Activated B cell treated with CpG ODN at 0.5 μM for 24 hours (primary cell): ENCODE results near the gene MED8. TPM values are rescaled to one million over a fixed set of nuclear protein-coding genes. Genes with fewer than 3 reads are reported as not detected.
A peak's percentile ranks its signal among the peaks of the same experiment; 100 is the strongest.

Experiments used
- ATAC-seq: fragments of 200-7000 bp; cut with Tn5 transposase; one replicate; pipeline ENCODE4 v1.10.0; 2021; ENCODE audit warnings: low read depth, mild to moderate bottlenecking, moderate library complexity
- CTCF ChIA-PET: fragments of 350-600 bp; sonication (Branson Sonifier 250); formaldehyde crosslinking; loops from one replicate; lab custom pipeline; 2021; ENCODE audit warnings: antibody characterized with exemption; lab: Charles Lee
- POLR2A ChIA-PET: fragments of 350-600 bp; sonication (Branson Sonifier 250); formaldehyde crosslinking; loops from one replicate; lab custom pipeline; 2021; ENCODE audit warnings: antibody characterized with exemption; lab: Charles Lee
- DNase-seq: peaks from one replicate; pipeline ENCODE4 v3.0.0; 2022
- H3K27ac Mint-ChIP-seq: one replicate; pipeline ENCODE4 v1.8.0; 2020; ENCODE audit warnings: mixed read lengths
- H3K27me3 Mint-ChIP-seq: one replicate; pipeline ENCODE4 v1.8.0; 2021; ENCODE audit warnings: mixed read lengths
- H3K36me3 Mint-ChIP-seq: one replicate; pipeline ENCODE4 v1.8.0; 2021; ENCODE audit warnings: low read depth, mixed read lengths
- H3K4me1 Mint-ChIP-seq: one replicate; pipeline ENCODE4 v1.8.0; 2021; ENCODE audit warnings: mixed read lengths
- H3K4me3 Mint-ChIP-seq: one replicate; pipeline ENCODE4 v1.8.0; 2020; ENCODE audit warnings: mild to moderate bottlenecking, mixed read lengths
- H3K9me3 Mint-ChIP-seq: one replicate; pipeline ENCODE4 v1.8.0; 2020; ENCODE audit warnings: mixed read lengths
- intact Hi-C: fragments of 100-400 bp; cut with micrococcal nuclease; formaldehyde crosslinking; loops from one replicate; pipeline ENCODE4 v1.15.1; 2024
- total RNA-seq: library from RNA; stranded (reverse); gene quantifications from 2 replicates; pipeline ENCODE4 v1.2.3, GENCODE V29; 2022
- TF ChIP-seq, protein P1 (sequence below): fragments of 200-600 bp; IDR thresholded peaks from one replicate; pipeline ENCODE4 v1.8.0; 2022; ENCODE audit warnings: antibody characterized with exemption, mild to moderate bottlenecking

Gene MED8
- total RNA-seq, 1 donor from 2014 or later: 33.8 TPM

DNA sequence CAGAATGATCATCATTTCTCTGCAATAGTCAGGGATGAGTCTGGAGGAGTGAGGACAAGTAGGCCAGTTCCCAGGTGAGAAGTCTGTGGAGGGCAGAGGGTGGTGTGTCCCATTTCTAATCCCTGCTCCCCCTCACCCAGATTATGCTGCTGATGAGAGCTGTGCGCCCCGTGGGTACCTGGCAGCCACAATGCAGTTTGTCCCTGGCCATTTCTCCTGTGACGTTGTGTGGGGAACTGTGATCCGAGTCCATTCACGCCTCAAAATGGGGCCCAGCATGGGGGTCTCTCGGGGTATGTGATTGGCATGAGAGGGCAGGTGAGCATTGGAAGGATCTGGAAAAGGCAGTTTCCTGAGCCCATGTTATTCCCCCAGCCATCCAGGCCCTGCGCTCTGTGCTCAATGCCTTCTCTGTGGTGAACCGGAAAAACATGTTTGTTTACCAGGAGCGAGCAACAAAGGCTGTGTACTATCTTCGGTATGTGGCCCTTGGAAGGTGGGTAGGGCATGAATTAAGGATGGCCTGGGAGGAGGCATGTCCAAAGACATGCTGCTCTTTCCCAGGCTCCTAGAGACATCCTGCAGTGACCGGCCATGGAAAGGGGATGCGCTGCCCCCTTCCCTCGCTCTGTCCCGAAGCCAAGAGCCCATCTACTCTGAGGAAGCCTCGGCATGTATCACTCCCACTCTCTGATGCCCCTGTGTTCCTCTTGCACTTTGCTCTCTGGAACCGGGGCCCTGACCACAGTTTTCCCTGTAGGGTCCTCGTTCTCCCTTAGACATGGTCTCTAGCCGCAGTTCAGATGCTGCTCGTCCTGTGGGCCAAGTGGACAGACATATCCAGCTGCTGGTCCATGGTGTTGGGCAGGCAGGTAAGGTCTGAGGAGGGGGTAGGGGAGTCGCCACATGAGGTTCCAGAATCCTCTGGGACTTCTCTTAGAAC, 47.7 kb upstream of the MED8 start:
- TF ChIP-seq, protein P1, sequence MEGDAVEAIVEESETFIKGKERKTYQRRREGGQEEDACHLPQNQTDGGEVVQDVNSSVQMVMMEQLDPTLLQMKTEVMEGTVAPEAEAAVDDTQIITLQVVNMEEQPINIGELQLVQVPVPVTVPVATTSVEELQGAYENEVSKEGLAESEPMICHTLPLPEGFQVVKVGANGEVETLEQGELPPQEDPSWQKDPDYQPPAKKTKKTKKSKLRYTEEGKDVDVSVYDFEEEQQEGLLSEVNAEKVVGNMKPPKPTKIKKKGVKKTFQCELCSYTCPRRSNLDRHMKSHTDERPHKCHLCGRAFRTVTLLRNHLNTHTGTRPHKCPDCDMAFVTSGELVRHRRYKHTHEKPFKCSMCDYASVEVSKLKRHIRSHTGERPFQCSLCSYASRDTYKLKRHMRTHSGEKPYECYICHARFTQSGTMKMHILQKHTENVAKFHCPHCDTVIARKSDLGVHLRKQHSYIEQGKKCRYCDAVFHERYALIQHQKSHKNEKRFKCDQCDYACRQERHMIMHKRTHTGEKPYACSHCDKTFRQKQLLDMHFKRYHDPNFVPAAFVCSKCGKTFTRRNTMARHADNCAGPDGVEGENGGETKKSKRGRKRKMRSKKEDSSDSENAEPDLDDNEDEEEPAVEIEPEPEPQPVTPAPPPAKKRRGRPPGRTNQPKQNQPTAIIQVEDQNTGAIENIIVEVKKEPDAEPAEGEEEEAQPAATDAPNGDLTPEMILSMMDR: no peak
- H3K9me3 Mint-ChIP-seq: no peaks in the 10 kb centered on the region
- no peak overlapping the region for H3K4me3 Mint-ChIP-seq
- ATAC-seq (no peak), DNase-seq (peak; percentile 8)
- ChIA-PET CTCF (no interaction called here), POLR2A (no interaction called here)
- intact Hi-C loops: no loop called here
- H3K27ac Mint-ChIP-seq: no peak overlapping the region
- H3K4me1 Mint-ChIP-seq: no peaks in the 10 kb centered on the region
- H3K27me3 Mint-ChIP-seq: no peaks in the 10 kb centered on the region
- peaks cover 79% of the 10 kb centered on the region for H3K36me3 Mint-ChIP-seq

GRCh38 chr1:43436371-43436770, 46.8 kb upstream of the MED8 start:
- intact Hi-C loops: no loop called here
- DNase-seq (no peak), ATAC-seq (no peak)
- Mint-ChIP-seq H3K4me3 (no peak overlapping the region), H3K27ac (no peak overlapping the region), H3K9me3 (no peaks in the 10 kb centered on the region), H3K27me3 (no peaks in the 10 kb centered on the region), H3K4me1 (no peaks in the 10 kb centered on the region), H3K36me3 (peaks cover 85% of the 10 kb centered on the region)
- POLR2A ChIA-PET: no interaction called here
- TF ChIP-seq, protein P1: no peak
- CTCF ChIA-PET: no interaction called here

- H3K36me3 Mint-ChIP-seq: peaks cover 85% of the 10 kb centered on the region
- CTCF ChIA-PET: no interaction called here
- peak overlapping the region; percentile 24 for H3K27ac Mint-ChIP-seq
Observed at GRCh38 chr1:43435146-43436145, 45.8 kb upstream of the MED8 start.

DNA sequence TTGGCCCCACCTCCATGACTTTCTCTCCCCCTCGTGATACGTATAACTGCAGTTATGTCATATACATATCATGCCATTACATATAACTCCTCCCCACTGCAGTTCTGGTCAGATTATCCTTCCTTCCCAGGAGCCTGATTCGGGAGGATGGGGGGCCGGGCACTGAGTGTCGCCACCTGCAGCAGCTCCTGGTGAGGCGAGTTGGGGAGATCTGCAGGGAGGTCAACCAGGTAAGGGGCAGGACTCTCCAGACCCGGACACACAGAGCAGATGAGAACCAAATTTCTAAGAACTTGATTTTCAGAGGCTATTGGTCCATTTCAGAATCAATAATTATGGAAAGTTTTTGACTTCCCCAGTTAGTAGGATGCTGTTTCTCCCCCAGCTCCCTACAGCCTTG, 44.7 kb upstream of the MED8 start:
- intact Hi-C loops: no loop called here
- DNase-seq (no peak), ATAC-seq (no peak)
- Mint-ChIP-seq H3K9me3 (no peaks in the 10 kb centered on the region), H3K27me3 (no peaks in the 10 kb centered on the region), H3K27ac (no peak overlapping the region), H3K36me3 (peaks cover 85% of the 10 kb centered on the region), H3K4me3 (no peak overlapping the region), H3K4me1 (no peaks in the 10 kb centered on the region)
- TF ChIP-seq, protein P1: no peak
- ChIA-PET CTCF (no interaction called here), POLR2A (no interaction called here)

More at GRCh38 chr1:43435146-43436145, 45.8 kb upstream of the MED8 start:
- ATAC-seq (no peak), DNase-seq (no peak)
- H3K27me3 Mint-ChIP-seq: no peaks in the 10 kb centered on the region
- TF ChIP-seq, protein P1: no peak
- H3K4me3 Mint-ChIP-seq: no peak overlapping the region
- H3K9me3 Mint-ChIP-seq: no peaks in the 10 kb centered on the region
- POLR2A ChIA-PET: no interaction called here
- intact Hi-C loops: no loop called here
- no peaks in the 10 kb centered on the region for H3K4me1 Mint-ChIP-seq

GRCh38 chr1:43432907-43433306, 43.3 kb upstream of the MED8 start:
- intact Hi-C loops: no loop called here
- H3K4me1 Mint-ChIP-seq: no peaks in the 10 kb centered on the region
- no peak overlapping the region for H3K4me3 Mint-ChIP-seq
- DNase-seq (no peak), ATAC-seq (no peak)
- H3K27ac Mint-ChIP-seq: no peak overlapping the region
- ChIA-PET POLR2A (no interaction called here), CTCF (no interaction called here)
- TF ChIP-seq, protein P1: no peak
- no peaks in the 10 kb centered on the region for H3K9me3 Mint-ChIP-seq
- H3K27me3 Mint-ChIP-seq: no peaks in the 10 kb centered on the region
- peaks cover 87% of the 10 kb centered on the region for H3K36me3 Mint-ChIP-seq
